Islet precursor cell (in vitro differentiated cells): ENCODE results near the gene CASP7.
"Not testable (repeated sequence)": the region's sequence is repeated elsewhere in the genome, so short reads cannot be mapped to it uniquely, and the experiment has no call there.

Source experiments
- DNase-seq: peaks from one replicate; pipeline ENCODE4 v3.0.0-alpha.2; 2018

Gene CASP7

DNA sequence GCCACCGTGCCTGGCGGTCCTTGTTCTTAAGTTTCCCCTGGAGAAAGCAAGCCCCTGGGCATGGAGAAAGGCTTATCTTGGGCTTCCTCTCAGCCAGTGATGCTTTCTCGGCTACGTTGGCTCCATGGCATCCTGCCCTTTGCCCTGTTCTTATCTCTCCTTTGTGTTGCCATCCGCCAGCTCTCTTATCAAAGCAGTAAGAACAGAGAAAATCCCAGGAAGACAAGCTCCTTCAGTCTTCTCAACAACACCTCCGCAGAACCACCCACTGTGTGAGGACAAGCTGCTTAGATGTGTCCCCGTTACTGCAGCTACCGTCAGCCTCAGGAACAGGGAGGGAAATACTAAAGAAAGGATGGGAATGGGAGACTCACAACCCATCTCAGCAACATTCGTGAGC lies 75.1 kb downstream of the CASP7 start:
- no peak for DNase-seq

DNA sequence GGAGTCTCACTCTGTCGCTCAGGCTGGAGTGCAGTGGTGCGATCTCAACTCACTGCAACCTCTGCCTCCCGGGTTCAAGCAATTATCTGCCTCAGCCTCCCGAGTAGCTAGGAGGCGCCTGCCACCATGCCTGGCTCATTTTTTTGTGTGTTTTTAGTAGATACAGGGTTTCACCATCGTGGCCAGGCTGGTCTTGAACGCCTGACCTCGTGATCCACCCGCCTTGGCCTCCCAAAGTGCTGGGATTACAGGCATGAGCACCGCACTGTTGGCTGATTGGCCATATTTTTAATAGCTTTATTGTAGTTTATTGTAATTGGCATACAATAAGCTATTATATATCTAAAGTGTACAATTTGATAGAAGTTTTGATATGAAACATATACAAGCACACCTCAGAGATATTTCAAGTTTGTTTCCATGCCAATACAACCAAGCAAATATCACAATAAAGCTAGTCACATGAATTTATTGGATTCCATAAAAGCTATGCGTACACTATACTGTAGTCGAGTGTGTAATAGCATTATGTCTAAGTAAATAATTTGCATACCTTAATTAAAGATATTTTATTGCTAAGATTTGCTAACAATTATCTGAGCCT lies 77.3 kb downstream of the CASP7 start:
- no peak for DNase-seq

DNA sequence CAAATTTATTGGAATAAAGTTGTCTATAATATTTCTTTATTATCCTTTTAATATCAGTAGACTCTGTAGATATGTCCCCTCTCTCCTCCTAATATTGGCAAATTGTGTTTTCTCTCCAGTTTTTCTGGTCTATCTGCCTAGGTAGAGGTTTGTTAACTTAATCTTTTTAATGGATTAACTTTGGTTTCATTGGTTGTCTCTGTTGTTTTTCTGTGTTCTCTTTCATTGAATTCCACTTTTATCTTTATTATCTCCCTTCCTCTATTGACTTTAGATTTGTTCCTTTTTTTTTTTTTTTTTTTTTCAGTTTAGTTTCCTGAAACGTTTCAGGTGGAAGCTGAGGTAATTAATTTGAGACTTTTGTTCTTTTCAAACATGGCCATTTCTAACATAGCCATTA lies 82.4 kb downstream of the CASP7 start:
- DNase-seq: no peak

DNA sequence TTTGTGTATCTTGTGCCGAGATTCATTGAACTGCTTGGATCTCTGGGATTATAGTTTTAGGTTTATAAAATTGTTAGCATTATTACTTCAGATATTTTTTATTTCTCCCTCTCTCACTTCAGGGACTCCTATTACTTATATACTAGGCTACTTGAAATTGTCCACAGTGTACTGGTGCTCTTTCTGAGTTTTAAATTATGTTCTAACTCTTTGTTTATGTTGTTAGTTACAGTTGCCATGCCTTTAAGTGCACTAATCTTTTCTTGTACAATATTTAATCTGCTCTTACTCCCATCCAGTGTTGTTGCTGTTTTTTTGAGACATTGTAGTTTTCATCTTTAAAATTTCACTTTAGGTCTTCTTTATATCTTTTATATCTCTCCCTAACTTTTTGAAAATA lies 84.9 kb downstream of the CASP7 start:
- DNase-seq: no peak

DNA sequence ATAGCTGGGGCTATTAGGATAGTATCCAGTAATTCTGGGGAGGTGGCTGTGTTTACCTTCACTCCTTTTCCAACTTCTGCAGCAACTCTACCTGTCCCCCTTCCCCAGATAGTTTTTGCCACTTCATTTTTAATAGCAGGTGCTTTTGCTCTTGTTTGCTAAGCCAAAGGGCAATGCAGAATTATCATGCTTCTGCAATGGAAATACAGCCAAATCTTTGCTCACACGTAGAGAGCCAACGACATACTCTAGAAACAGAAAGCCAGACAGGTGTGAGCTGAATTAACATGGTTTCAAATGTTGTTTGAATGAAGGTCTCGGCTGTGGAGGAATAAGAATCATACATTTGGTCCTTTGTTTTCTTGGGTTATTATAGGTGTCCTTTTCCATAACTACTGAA lies 86.2 kb downstream of the CASP7 start:
- no peak for DNase-seq

DNA sequence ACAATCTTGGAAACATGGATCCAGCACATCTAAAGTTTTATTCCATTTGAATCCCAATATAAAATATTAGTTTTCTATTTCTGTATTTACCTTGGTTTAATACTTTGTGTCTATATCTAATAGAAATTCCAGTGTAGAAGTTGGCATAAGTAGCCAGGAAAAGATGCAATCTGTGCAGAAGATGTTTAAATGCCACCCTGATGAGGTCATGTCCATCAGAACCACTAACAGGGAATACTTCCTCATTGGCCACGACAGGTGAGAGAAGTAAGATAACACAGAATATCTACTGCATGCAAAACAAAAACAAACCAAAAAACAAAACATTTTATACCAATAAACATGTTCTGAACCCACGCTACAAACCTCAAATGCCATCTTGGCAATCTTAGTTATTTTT lies 87.5 kb downstream of the CASP7 start:
- no peak for DNase-seq

DNA sequence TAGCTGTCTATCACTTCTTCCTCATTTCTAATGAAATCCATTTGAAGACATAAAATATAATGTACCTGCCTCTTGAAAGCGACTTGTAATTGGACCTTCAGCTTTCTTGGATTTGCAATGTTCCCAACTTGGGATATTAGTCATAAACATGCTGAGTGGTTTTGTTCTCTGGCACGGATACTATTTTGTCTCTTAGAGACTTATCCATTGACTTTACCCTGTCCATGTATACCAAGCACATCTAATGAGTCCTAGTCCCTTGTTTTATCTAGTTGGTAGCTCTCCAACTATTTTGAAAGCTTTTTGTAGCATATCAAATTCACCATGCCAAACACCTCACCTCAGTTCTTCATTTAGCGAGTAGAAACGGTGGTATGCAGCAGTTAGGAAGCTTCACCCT lies 90.6 kb downstream of the CASP7 start:
- DNase-seq: no peak

DNA sequence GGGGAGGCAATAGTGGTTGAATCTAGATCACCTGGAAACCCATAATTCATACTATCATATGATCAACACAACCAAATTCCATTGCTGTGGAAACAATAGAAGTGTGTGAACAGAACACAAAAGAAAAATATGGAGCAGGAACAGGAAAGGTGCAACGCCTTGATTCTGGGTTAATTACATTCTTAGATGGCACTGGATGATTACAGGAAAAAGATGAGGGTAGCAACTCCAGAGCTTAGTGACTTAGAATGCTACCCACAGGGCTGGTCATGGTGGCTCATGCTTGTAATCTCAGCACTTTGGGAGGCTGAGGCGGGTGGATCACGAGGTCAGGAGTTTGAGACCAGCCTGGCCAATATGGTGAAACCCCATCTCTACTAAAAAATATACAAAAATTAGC lies 91.4 kb downstream of the CASP7 start:
- not testable (repeated sequence) for DNase-seq

DNA sequence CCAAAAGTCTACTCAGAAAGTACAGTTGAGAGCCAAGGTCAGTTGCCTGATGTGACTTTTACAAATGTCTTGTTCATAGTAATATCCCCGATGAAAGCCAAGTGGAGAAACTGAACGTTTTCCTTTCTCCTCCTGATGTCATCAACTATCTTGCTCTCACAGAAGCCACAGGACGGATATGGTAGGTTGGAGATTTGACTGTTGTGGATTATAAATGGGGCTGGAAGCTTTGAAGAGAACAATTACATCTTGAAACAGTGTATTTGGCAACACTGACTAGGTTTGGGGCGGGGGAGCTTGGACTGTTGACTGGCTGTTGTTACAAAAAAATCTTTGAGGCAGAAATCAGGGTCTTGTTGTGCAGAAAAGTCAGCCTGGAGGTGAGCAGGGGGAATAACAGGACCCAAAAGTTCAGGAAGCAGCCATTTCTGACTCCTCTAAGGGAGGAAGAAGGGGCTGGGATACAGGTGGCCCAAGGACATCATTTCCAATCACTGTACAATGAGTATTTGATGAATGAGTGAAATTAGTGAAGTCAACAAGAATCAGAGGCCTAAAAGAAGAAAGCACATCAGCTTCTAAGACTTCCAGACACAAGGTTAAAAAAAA lies 96.1 kb downstream of the CASP7 start:
- no peak for DNase-seq

DNA sequence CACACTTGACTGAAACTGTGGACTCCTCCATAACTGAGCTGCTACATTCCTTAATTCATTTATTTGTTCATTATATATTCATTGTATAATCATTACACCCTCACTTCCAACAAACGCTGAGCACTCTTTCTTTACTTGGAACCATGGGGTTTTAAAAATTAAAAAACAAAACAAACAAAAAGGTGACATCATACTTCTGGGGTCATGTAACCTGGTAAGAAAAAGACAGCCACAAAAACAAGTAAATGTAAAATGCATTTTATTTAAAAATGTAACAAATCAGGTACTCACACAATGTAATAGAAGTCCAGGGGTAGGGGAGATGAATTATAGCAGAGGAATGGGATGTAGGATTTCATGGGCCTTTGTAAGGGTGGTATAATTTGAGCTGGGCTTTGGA lies 96.8 kb downstream of the CASP7 start:
- DNase-seq: no peak
